Osteocyte (in vitro differentiated cells): ENCODE measurements around the gene MAEA. TPM values are rescaled to one million over a fixed set of nuclear protein-coding genes. Genes with fewer than 3 reads are reported as not detected.

Source experiments
- DNase-seq: peaks from one replicate; pipeline ENCODE4 v3.0.0; 2021; ENCODE audit warnings: mixed read lengths; ENCODE audit not compliant: unreplicated experiment; ENCODE audit errors: extremely low spot score
- H3K27ac Mint-ChIP-seq: one replicate; pipeline ENCODE4 v1.8.0; 2021; ENCODE audit warnings: mild to moderate bottlenecking, mixed read lengths; ENCODE audit not compliant: unreplicated experiment
- H3K27me3 Mint-ChIP-seq: one replicate; pipeline ENCODE4 v1.8.0; 2021; ENCODE audit warnings: mixed read lengths; ENCODE audit not compliant: unreplicated experiment
- H3K36me3 Mint-ChIP-seq: one replicate; pipeline ENCODE4 v1.8.0; 2021; ENCODE audit warnings: mixed read lengths; ENCODE audit not compliant: unreplicated experiment
- H3K4me1 Mint-ChIP-seq: one replicate; pipeline ENCODE4 v1.8.0; 2021; ENCODE audit warnings: mixed read lengths; ENCODE audit not compliant: unreplicated experiment
- H3K4me3 Mint-ChIP-seq: one replicate; pipeline ENCODE4 v1.8.0; 2021; ENCODE audit warnings: mild to moderate bottlenecking, moderate library complexity, mixed read lengths; ENCODE audit not compliant: unreplicated experiment
- H3K9me3 Mint-ChIP-seq: one replicate; pipeline ENCODE4 v1.8.0; 2021; ENCODE audit warnings: mixed read lengths; ENCODE audit not compliant: unreplicated experiment
- total RNA-seq: library from RNA; stranded (reverse); gene quantifications from 2 replicates; pipeline ENCODE4 v1.2.1, GENCODE V29; 2021
- TF ChIP-seq, protein P1 (sequence below): fragments of 200-600 bp; sonication (generic); IDR thresholded peaks from 2 replicates; pipeline ENCODE4 v1.5.0; 2021; ENCODE audit warnings: antibody characterized with exemption, mild to moderate bottlenecking, moderate library complexity

The MAEA gene
- total RNA-seq, 1 donor from 2014 or later, result 62.9 TPM

DNA sequence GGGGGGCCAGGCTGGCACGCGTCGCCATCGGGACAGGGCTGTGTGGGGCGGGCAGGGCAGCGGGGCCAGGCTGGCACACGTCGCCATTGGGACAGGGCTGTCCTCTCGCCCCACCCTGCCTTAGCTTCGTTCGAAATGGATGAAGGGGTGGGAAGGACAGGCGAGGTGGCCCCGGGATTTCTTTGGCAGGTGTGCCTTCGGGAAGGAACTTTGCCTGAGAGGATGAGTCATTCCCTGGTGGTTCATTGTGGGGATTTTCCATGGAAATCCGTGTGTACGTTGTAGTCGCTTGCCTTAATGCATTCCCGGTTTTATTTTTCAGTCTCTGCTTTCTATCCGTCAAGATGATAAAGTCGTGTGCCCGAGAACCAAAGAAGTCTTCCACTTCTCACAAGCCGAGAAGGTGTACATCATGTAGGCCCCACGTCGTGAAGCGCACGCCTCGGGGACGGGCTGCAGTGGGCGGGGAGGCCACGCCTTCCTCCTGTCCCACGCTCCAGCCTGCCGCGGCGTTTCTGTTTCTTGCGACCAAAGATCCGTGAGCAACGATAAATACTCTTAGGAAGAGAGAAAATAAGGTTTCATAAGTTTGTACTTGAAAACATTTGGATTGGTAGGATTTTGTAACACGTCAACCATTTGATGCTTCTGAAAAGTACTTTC, 49.2 kb downstream of the MAEA start:
- Mint-ChIP-seq H3K36me3 (peaks cover 53% of the 10 kb centered on the region), H3K9me3 (no peaks in the 10 kb centered on the region), H3K4me1 (peaks cover 6% of the 10 kb centered on the region), H3K4me3 (no peak overlapping the region), H3K27ac (no peak overlapping the region), H3K27me3 (no peaks in the 10 kb centered on the region)
- TF ChIP-seq, protein P1, sequence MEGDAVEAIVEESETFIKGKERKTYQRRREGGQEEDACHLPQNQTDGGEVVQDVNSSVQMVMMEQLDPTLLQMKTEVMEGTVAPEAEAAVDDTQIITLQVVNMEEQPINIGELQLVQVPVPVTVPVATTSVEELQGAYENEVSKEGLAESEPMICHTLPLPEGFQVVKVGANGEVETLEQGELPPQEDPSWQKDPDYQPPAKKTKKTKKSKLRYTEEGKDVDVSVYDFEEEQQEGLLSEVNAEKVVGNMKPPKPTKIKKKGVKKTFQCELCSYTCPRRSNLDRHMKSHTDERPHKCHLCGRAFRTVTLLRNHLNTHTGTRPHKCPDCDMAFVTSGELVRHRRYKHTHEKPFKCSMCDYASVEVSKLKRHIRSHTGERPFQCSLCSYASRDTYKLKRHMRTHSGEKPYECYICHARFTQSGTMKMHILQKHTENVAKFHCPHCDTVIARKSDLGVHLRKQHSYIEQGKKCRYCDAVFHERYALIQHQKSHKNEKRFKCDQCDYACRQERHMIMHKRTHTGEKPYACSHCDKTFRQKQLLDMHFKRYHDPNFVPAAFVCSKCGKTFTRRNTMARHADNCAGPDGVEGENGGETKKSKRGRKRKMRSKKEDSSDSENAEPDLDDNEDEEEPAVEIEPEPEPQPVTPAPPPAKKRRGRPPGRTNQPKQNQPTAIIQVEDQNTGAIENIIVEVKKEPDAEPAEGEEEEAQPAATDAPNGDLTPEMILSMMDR, result no peak
- no peak for DNase-seq

GRCh38 chr4:1339489-1339888, 49.8 kb downstream of the MAEA start:
- H3K4me3 Mint-ChIP-seq, result no peak overlapping the region
- no peaks in the 10 kb centered on the region for H3K9me3 Mint-ChIP-seq
- peaks cover 9% of the 10 kb centered on the region for H3K4me1 Mint-ChIP-seq
- no peaks in the 10 kb centered on the region for H3K27me3 Mint-ChIP-seq
- peaks cover 49% of the 10 kb centered on the region for H3K36me3 Mint-ChIP-seq
- no peak for DNase-seq
- no peak overlapping the region for H3K27ac Mint-ChIP-seq
- TF ChIP-seq, protein P1, result no peak

- H3K27ac Mint-ChIP-seq, result no peak overlapping the region
- no peak for DNase-seq
- H3K4me3 Mint-ChIP-seq, result no peak overlapping the region
- peaks cover 42% of the 10 kb centered on the region for H3K36me3 Mint-ChIP-seq
- H3K27me3 Mint-ChIP-seq, result no peaks in the 10 kb centered on the region
- H3K4me1 Mint-ChIP-seq, result peaks cover 15% of the 10 kb centered on the region
- TF ChIP-seq, protein P1, result no peak
- no peaks in the 10 kb centered on the region for H3K9me3 Mint-ChIP-seq
Observed at GRCh38 chr4:1340181-1340747, 50.6 kb downstream of the MAEA start.

- H3K4me1 Mint-ChIP-seq, result peaks cover 19% of the 10 kb centered on the region
- no peaks in the 10 kb centered on the region for H3K27me3 Mint-ChIP-seq
- TF ChIP-seq, protein P1, result no peak
- no peak for DNase-seq
- H3K36me3 Mint-ChIP-seq, result peaks cover 42% of the 10 kb centered on the region
- H3K4me3 Mint-ChIP-seq, result no peak overlapping the region
- no peak overlapping the region for H3K27ac Mint-ChIP-seq
- H3K9me3 Mint-ChIP-seq, result no peaks in the 10 kb centered on the region
Observed at GRCh38 chr4:1340861-1341260, 51.2 kb downstream of the MAEA start.

DNA sequence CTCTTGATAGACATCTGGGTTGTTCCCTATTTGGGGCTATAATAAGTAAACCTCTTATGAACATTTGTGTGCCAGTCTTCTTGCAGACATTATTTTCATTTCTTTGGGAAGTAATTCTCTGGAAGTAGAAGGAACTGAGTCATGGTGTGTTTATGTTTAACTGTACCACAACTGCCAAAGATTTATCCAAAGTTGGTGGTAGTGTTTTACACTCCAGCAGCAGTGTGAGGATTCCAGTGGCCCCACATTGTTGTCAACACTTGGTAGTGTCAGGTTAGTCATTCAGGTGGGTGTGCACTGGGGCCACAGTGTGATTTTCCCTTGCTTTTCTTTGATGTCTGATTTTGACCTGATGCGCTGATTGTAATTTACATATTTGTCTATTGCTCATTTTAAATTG, 52.3 kb downstream of the MAEA start:
- TF ChIP-seq, protein P1, result no peak
- Mint-ChIP-seq H3K36me3 (peaks cover 33% of the 10 kb centered on the region), H3K27me3 (no peaks in the 10 kb centered on the region), H3K9me3 (no peaks in the 10 kb centered on the region), H3K27ac (no peak overlapping the region), H3K4me1 (peaks cover 20% of the 10 kb centered on the region), H3K4me3 (no peak overlapping the region)
- DNase-seq, result no peak
